RWPE2 (cell line): ENCODE data around the gene RPL19.

Experiments used
- ATAC-seq: fragments of 200-7000 bp; cut with Tn5 transposase; 3 replicates; pipeline ENCODE4 v1.9.1; 2021; ENCODE audit warnings: low read depth
- DNase-seq: peaks from one replicate; pipeline ENCODE4 v3.0.0-alpha.2; 2020; ENCODE audit warnings: low spot score
- H3K27ac ChIP-seq: fragments of 450-650 bp; 2 replicates; pipeline ENCODE4 v1.5.1; 2017; ENCODE audit warnings: mild to moderate bottlenecking; ENCODE audit not compliant: poor library complexity, severe bottlenecking
- H3K27me3 ChIP-seq: fragments of 250-450 bp; sonication (Bioruptor Pico); 2 replicates; pipeline ENCODE4 v1.5.1; 2021; ENCODE audit warnings: mild to moderate bottlenecking, moderate library complexity; ENCODE audit not compliant: insufficient read depth, poor library complexity, severe bottlenecking
- H3K36me3 ChIP-seq: fragments of 250-450 bp; sonication (Bioruptor Pico); 2 replicates; pipeline ENCODE4 v1.5.1; 2020; ENCODE audit warnings: low read depth, mild to moderate bottlenecking, moderate library complexity
- H3K4me1 ChIP-seq: fragments of 250-450 bp; sonication (Bioruptor Pico); 2 replicates; pipeline ENCODE4 v1.5.1; 2021; ENCODE audit warnings: mild to moderate bottlenecking, moderate library complexity; ENCODE audit not compliant: insufficient read depth, poor library complexity, severe bottlenecking
- H3K4me3 ChIP-seq: fragments of 250-450 bp; sonication (Bioruptor Pico); 2 replicates; pipeline ENCODE4 v1.5.1; 2021; ENCODE audit warnings: mild to moderate bottlenecking, moderate library complexity; ENCODE audit not compliant: severe bottlenecking
- H3K9me3 ChIP-seq: fragments of 250-450 bp; sonication (Bioruptor Pico); 2 replicates; pipeline ENCODE4 v1.5.1; 2021; ENCODE audit warnings: mild to moderate bottlenecking, moderate library complexity; ENCODE audit not compliant: severe bottlenecking
- CTCF ChIP-seq: fragments of 450-650 bp; IDR thresholded peaks from one replicate; pipeline ENCODE4 v1.5.1; 2017; ENCODE audit warnings: mild to moderate bottlenecking, moderate library complexity; ENCODE audit not compliant: poor library complexity, severe bottlenecking

RPL19 gene

GRCh38 chr17:39175695-39176093 is 24.4 kb upstream of the RPL19 start:
- Histone ChIP-seq H3K27ac (no peak overlapping the region), H3K27me3 (no peaks in the 10 kb centered on the region), H3K4me3 (no peak overlapping the region), H3K36me3 (peaks cover 21% of the 10 kb centered on the region), H3K4me1 (peaks cover 7% of the 10 kb centered on the region), H3K9me3 (no peaks in the 10 kb centered on the region)
- TF ChIP-seq CTCF = no peak
- DNase-seq = no peak
- no peak for ATAC-seq

GRCh38 chr17:39177256-39177655 is 22.8 kb upstream of the RPL19 start:
- no peaks in the 10 kb centered on the region for H3K27me3 ChIP-seq
- ATAC-seq (no peak), DNase-seq (no peak)
- peaks cover 34% of the 10 kb centered on the region for H3K36me3 ChIP-seq
- H3K27ac ChIP-seq = no peak overlapping the region
- peaks cover 7% of the 10 kb centered on the region for H3K4me1 ChIP-seq
- H3K9me3 ChIP-seq = no peaks in the 10 kb centered on the region
- no peak overlapping the region for H3K4me3 ChIP-seq
- no peak for TF ChIP-seq CTCF

- no peak overlapping the region for H3K27ac ChIP-seq
- peaks cover 45% of the 10 kb centered on the region for H3K36me3 ChIP-seq
- no peak for TF ChIP-seq CTCF
- ATAC-seq (peak; percentile 81), DNase-seq (no peak)
- no peaks in the 10 kb centered on the region for H3K27me3 ChIP-seq
- H3K9me3 ChIP-seq = no peaks in the 10 kb centered on the region
- H3K4me3 ChIP-seq = no peak overlapping the region
- H3K4me1 ChIP-seq = peaks cover 7% of the 10 kb centered on the region
Observed at GRCh38 chr17:39178536-39178935, 21.5 kb upstream of the RPL19 start.

- no peak for TF ChIP-seq CTCF
- no peak for DNase-seq
- no peak overlapping the region for H3K27ac ChIP-seq
- H3K9me3 ChIP-seq = no peaks in the 10 kb centered on the region
- H3K36me3 ChIP-seq = peaks cover 52% of the 10 kb centered on the region
- no peaks in the 10 kb centered on the region for H3K27me3 ChIP-seq
- H3K4me3 ChIP-seq = no peak overlapping the region
- ATAC-seq = no peak
- H3K4me1 ChIP-seq = peaks cover 7% of the 10 kb centered on the region
Observed at GRCh38 chr17:39181303-39181702, 18.8 kb upstream of the RPL19 start.

GRCh38 chr17:39183045-39183444 is 17.0 kb upstream of the RPL19 start:
- TF ChIP-seq CTCF = no peak
- no peak overlapping the region for H3K27ac ChIP-seq
- DNase-seq (no peak), ATAC-seq (no peak)
- peaks cover 7% of the 10 kb centered on the region for H3K4me1 ChIP-seq
- no peaks in the 10 kb centered on the region for H3K27me3 ChIP-seq
- no peak overlapping the region for H3K4me3 ChIP-seq
- H3K9me3 ChIP-seq = no peaks in the 10 kb centered on the region
- peaks cover 56% of the 10 kb centered on the region for H3K36me3 ChIP-seq
